NCI-H2107 treated with DMSO at 0.1 percent for 48 hours (cell line): ENCODE results near the gene PXT1.
"Not testable (repeated sequence)": the region's sequence is repeated elsewhere in the genome, so short reads cannot be mapped to it uniquely, and the experiment has no call there.

Experiments
- DNase-seq: peaks from one replicate; lab custom pipeline; 2025; ENCODE audit not compliant: unreplicated experiment; lab: John Stamatoyannopoulos, UW

The PXT1 gene

DNA sequence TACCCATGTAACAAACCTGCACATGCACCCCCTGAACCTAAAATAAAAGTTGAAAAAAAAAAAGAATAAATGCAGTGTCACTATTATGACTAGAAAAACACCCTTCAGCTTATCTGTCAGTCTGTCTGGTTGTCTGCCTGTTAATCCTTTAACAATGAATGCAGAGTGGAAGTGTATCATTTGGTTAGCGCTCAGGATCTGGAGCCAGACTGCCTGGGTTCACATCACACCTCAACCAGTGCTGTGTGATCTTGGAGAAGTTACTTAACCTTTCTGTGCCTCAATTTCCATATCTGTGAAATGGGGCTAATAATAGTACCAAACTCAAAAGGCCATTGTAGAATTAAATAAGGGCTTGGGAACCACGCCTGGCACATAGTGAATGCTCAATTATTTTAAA, 72.0 kb downstream of the PXT1 start:
- DNase-seq, result no peak

DNA sequence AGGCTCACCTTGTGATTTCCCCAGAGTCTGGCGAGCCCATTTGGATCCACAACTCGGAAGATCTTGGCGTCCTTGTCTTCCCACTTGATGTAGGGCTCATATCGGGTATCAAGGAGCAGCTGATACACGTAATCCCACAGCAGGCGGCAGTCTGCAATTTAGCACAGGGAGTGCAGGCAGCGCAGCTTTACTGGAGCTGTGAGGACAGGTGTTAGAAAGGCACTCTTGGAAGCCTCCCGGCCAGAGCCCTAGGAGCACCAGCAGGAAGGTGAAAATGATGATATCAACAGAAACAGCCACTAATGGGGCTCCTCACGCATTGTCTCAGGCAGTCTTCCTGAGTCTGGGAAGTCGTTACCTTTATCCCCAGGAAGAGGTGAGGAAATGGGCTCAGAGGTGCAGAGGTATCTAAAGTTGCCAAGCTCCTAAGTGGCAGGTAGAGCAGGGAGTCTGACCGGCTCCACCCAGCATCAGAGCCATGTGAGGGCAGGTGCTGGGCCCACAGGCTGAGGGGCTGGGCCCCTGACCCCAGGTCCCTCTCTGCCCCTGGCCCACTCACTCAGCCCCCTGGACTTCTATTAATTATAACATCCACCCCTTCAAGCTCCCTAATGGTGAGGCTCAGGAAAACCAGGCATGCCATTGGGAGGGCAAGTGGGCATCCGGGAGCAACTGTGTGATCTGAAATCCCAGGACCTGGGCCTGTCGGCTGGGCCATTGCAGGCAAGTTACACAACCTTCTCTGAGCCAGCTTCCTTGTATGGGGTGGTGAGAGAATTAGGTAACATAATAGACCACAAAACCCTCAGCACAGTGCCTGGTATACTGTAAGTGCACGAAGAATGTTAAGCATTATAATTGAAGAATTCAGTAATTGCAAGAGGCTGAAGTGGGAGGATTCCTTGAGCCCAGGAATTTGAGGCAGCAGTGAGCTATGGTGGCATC, 73.5 kb downstream of the PXT1 start:
- DNase-seq, result peak; percentile 74

DNA sequence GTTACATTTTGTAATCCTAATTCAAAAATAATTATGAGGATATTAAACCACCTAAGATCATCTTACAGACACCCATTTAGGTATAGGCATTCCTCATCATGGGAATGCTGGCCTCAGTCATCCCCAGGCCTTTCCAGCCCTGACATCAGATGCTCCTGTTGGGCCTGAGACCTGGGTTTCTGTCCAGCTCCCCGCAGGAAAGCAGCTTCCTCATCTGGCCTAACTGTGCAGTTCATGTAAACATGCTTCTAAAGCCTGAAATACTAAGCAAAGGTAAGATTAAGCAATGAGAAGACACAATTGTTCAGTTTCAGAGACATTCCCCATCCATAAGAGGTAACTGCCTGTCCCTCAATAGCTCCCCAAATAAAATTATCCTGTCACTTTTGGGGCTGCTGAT, 74.2 kb downstream of the PXT1 start:
- DNase-seq, result no peak

DNA sequence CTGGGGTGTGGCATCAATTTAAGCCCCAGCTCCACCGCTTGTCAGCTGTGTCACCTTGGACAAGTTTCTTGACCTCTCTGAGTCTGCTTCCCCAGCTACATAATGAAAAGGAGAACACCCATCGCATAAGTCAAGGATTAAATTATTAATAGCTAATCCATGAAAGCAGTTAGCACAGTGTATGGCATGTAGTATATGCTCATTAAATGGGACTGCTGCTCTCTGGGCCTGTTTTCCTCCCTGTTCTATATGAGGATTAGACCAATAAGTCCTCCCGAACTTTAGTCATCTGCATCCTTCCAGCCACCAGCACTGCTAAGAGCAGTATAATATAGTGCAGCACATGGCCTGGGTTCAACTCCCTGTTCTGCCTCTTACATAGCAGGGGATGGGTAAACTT, 74.9 kb downstream of the PXT1 start:
- no peak for DNase-seq

GRCh38 chr6:36364669-36365479, 77.8 kb downstream of the PXT1 start:
- DNase-seq, result no peak

DNA sequence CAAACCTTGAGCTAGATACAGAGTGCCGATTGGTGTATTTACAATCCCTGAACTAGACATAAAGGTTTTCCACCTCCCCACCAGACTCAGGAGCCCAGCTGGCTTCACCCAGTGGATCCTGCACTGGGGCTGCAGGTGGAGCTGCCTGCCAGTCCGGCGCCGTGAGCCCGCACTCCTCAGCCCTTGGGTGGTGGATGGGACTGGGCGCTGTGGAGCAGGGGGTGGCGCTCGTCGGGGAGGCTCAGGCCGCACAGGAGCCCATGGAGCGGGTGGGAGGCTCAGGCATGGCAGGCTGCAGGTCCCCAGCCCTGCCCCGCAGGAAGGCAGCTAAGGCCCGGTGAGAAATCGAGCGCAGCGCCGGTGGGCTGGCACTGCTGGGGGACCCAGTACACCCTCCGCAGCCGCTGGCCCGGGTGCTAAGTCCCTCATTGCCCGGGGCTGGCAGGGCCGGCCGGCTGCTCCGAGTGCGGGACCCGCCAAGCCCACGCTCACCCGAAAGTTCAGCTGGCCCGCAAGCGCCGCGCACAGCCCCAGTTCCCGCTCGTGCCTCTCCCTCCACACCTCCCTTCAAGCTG, 78.5 kb downstream of the PXT1 start:
- DNase-seq, result not testable (repeated sequence)

GRCh38 chr6:36363371-36363752, 79.3 kb downstream of the PXT1 start:
- DNase-seq, result not testable (repeated sequence)

- DNase-seq, result no peak
These were observed 79.9 kb downstream of the PXT1 start for GRCh38 chr6:36362551-36363370.

- no peak for DNase-seq
These were observed 81.6 kb downstream of the PXT1 start for GRCh38 chr6:36361071-36361470.

DNA sequence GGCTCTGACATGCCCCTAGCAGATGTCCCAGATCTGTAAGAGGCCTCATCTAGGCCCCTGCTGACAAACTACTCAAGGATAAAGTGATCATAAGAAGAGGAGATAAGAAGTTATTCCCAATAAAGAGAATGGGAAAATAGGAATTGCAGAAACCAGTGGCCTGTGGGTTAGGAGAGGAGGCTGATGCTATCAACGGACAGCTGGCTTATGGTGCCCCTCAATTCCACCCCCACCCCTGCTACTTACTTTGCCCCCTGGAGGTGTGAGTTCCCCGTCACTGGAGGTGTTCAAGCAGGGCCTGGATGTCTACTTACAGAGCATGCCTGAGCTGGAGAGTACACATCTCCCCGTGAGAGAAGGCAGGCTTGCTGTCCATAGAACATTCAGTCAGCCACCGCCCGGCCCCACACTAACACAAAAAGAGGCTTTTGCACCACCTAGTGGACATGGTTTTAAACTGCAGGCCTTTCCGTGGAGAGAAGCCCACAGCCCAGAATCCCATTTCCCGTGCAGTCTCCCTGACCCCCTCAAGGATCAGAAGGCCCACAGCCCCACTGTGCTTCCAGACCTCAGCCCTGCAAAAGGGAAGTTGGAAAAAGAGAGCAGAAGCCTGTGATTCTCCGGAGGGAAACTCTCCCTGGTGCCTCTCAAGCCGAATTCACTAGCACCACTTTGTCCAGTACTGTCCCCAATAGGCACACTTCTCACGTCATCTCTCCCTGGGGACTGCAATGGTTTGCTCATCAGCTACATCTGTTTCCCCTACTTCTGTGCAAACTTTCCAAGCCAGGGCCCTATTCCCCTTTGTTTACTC, 82.2 kb downstream of the PXT1 start:
- DNase-seq, result peak; percentile 24

DNA sequence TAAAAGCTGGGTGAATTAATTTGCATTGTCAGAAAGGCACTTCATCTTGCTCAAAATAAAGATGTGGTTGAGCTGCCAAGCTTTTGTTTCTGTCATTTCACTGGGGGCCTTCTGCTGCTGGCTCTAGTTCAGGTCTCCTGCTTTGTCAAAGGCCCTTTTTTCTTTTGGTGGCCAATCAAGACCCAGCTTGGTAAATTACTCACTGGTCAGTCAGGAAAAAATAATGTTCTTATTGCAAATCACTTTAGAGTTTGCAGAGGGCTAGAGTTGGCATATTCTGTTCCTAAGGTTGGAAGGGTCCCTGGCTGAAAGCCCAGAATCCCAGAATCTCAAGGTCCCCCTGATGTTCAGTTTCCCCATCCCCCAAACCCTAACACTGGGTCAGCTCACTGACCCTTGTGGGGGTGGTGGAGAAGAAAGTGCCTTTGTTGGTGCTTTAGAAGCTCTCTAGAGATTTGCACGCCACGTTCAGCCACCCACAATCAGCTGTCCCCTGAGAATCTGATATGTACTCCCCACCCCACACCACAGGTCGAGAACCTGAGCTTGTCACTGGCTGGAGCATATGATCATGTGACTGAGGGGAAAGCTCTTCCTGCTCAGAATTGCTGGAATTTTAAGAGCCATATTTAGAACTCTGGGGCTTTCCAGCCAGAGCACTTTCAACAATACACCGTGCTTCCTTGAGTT, 84.3 kb downstream of the PXT1 start:
- DNase-seq, result no peak

GRCh38 chr6:36357872-36358225, 84.8 kb downstream of the PXT1 start:
- no peak for DNase-seq

DNA sequence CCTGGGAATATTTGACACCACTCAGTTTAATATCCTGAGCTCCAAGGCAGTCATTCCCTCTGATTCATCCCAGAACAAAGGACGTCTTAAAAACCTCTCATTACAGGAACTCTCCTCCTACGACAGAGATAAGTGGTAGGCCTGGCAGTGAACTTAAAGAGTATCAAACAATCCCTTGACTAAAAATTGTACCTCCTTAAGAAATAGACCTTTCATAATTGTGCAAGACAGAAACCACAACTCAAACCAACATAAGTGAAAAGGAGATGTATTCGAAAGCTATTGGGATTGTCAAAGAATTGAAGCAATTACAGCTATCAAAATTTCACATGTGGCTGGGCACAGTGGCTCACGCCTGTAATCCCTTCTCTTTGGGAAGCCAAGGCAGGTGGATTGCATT, 86.8 kb downstream of the PXT1 start:
- no peak for DNase-seq

GRCh38 chr6:36353411-36353915, 89.2 kb downstream of the PXT1 start:
- DNase-seq, result no peak

DNA sequence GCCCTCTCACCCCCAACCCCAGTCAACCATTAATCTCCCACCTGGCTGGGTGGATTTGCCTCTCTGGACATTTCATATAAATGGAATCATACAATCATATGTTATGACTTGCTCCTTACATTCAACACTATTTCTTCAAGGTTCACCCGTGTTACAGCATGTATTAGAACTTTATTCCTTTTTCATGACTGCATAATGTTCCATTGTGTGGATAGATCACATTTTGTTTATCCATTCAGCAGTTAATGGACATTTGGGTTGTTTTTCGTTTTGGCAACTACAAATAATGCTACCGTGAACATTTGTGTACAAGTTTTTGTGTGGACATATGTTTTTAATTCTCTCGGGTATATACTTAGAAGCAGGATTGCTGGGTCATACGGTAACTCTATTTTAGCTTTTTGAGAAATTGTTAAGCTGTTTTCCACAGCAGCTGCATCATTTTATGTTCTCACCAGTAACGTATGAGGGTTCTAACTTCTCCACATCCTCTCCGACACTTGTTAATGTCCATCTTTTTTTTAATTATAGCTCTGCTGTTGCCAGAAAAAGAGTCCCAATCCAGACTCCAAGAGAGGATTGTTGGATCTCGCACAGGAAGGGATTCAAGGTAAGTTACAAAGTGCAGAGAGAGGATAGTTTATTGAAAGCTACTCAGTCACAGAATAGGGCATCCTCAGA, 90.0 kb downstream of the PXT1 start:
- no peak for DNase-seq

DNA sequence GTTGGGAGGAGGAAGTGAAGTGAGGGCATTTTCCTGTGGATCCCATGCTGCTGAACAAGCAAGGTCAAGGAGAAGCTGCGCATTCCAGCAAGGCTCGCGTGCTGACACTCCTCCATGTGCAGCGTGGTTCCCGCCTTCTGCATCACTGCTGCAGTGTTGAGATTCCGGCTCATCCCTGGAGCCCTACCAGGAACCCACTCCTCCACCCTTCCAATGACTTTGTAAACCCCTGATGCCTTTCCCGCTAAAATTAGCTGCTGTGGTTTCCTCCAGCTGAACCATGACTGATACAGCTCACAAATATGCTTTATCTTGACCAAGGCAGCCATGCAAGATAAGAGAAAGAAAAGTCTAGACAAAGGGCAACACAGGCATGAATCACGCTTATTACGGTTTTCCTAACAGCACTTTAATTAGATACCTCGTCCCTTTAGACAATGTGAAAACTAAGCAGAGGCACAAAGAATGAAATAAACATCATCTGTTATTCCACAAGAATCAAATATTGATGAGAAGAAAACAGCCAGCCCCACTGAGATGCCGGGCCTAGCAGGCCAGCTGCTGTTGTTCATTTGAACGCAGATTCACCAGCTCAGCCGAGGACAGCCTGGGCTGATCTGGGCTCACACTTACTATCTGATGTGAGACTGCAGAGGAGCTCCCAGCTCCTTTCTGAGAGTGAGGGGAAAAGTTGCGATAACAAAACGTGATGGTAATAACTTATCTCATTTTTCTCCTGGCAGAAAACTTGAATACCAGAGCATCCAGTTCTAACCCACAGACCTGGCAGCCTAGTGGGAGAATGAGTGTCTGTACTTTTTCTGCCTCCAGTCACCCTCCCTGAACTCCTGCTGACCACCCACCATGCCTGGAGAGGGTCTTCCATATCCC, 91.7 kb downstream of the PXT1 start:
- no peak for DNase-seq

- DNase-seq, result no peak
These were observed 92.6 kb downstream of the PXT1 start for GRCh38 chr6:36350082-36350481.

- peak; percentile 84 for DNase-seq
These were observed 93.4 kb downstream of the PXT1 start for GRCh38 chr6:36349240-36349639.
